ENCODE measurements around the gene RNF31. TPM values are rescaled to one million over a fixed set of nuclear protein-coding genes. Genes with fewer than 3 reads are reported as not detected.

The RNF31 gene
- total RNA-seq, 1 donor from 2014 or later, result 59.0 TPM

DNA sequence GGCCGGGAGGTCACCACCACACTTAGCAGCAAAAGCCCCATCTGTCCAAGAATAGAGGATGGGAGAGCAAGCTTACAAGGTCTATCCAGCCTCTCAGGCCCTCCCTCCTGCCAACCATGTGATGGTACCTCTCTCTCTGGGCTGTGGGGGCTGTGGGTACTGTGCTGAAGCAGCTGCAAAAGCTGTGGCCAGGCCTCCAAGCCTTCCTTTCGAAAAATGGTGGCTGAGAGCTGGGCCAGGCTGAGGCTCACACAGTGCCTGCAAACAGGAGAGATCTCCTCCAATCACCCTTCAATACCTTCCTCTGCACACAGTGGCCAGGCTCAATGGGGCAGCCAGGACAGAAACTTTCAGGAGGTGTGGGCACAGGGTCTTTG is 40.2 kb downstream of the RNF31 start:
- Histone ChIP-seq H3K36me3 (ENCODE audit: insufficient read depth, low read length) (peaks cover 30% of the 10 kb centered on the region), H3K4me2 (ENCODE audit: low read length) (peak overlapping the region; percentile 96), H3K27ac (ENCODE audit: low read depth, low read length) (no peak overlapping the region), H3K4me1 (ENCODE audit: insufficient read depth, low read length) (peaks cover 14% of the 10 kb centered on the region), H4K20me1 (ENCODE audit: insufficient read depth, low read length) (peaks cover 27% of the 10 kb centered on the region), H3K9me3 (ENCODE audit: insufficient read depth, low read depth, low read length) (no peaks in the 10 kb centered on the region), H3K9ac (ENCODE audit: low read length) (peak overlapping the region; percentile 83), H3K4me3 (ENCODE audit: insufficient read depth, low read depth, low read length) (peak overlapping the region; percentile 83), H3K27me3 (ENCODE audit: insufficient read depth, low read length) (no peaks in the 10 kb centered on the region), H2AFZ (ENCODE audit: low read depth, low read length) (no peak overlapping the region), H3K79me2 (ENCODE audit: insufficient read depth, low read length) (peaks cover 45% of the 10 kb centered on the region)
- Mint-ChIP-seq H3K36me3 (ENCODE audit: low read depth, unreplicated experiment) (peaks cover 11% of the 10 kb centered on the region), H3K27me3 (ENCODE audit: low read depth, unreplicated experiment) (no peaks in the 10 kb centered on the region), H3K4me1 (ENCODE audit: low read depth, unreplicated experiment) (peaks cover 15% of the 10 kb centered on the region), H3K9me3 (ENCODE audit: unreplicated experiment) (no peaks in the 10 kb centered on the region), H3K4me3 (ENCODE audit: unreplicated experiment) (peak overlapping the region; percentile 91), H3K27ac (ENCODE audit: unreplicated experiment) (peak overlapping the region; percentile 47)
- TF ChIP-seq CTCF (IDR thresholded peaks at IDR 0.05; ENCODE audit: insufficient read depth, low read depth, low read length) (no peak), EZH2 (IDR thresholded peaks at IDR 0.05; ENCODE audit: insufficient read depth, low read length) (no peak)
- DNase-seq (ENCODE audit: low read depth) (no peak), FAIRE-seq (no peak)

- H3K79me2 ChIP-seq (ENCODE audit: insufficient read depth, low read length), result peaks cover 52% of the 10 kb centered on the region
- peaks cover 15% of the 10 kb centered on the region for H3K4me1 Mint-ChIP-seq (ENCODE audit: low read depth, unreplicated experiment)
- H3K27ac ChIP-seq (ENCODE audit: low read depth, low read length), result peak within 1 kb of the TSS; percentile 64
- H3K27ac Mint-ChIP-seq (ENCODE audit: unreplicated experiment), result peak within 1 kb of the TSS; percentile 72
- H3K4me1 ChIP-seq (ENCODE audit: insufficient read depth, low read length), result peaks cover 14% of the 10 kb centered on the region
- no peaks in the 10 kb centered on the region for H3K27me3 ChIP-seq (ENCODE audit: insufficient read depth, low read length)
- peak; percentile 97 for DNase-seq (ENCODE audit: low read depth)
- peaks cover 16% of the 10 kb centered on the region for H3K36me3 Mint-ChIP-seq (ENCODE audit: low read depth, unreplicated experiment)
- H3K27me3 Mint-ChIP-seq (ENCODE audit: low read depth, unreplicated experiment), result no peaks in the 10 kb centered on the region
- peak within 1 kb of the TSS; percentile 91 for H3K4me3 Mint-ChIP-seq (ENCODE audit: unreplicated experiment)
- peak within 1 kb of the TSS; percentile 83 for H3K4me3 ChIP-seq (ENCODE audit: insufficient read depth, low read depth, low read length)
- peak within 1 kb of the TSS; percentile 83 for H3K9ac ChIP-seq (ENCODE audit: low read length)
- no peaks in the 10 kb centered on the region for H3K9me3 Mint-ChIP-seq (ENCODE audit: unreplicated experiment)
- H3K9me3 ChIP-seq (ENCODE audit: insufficient read depth, low read depth, low read length), result no peaks in the 10 kb centered on the region
- peak within 1 kb of the TSS; percentile 43 for H2AFZ ChIP-seq (ENCODE audit: low read depth, low read length)
- H4K20me1 ChIP-seq (ENCODE audit: insufficient read depth, low read length), result peaks cover 25% of the 10 kb centered on the region
- peak within 1 kb of the TSS; percentile 96 for H3K4me2 ChIP-seq (ENCODE audit: low read length)
- no peak for TF ChIP-seq EZH2 (IDR thresholded peaks at IDR 0.05; ENCODE audit: insufficient read depth, low read length)
- no peak for TF ChIP-seq CTCF (IDR thresholded peaks at IDR 0.05; ENCODE audit: insufficient read depth, low read depth, low read length)
- FAIRE-seq, result no peak
- H3K36me3 ChIP-seq (ENCODE audit: insufficient read depth, low read length), result peaks cover 35% of the 10 kb centered on the region
Measured at GRCh38 chr14:24188251-24189058, 41.2 kb downstream of the RNF31 start, which contains the start of gene IPO4. Gene IPO4 (minus strand): TSS chr14:24188816. CDS start chr14:24188787, 29 bp downstream.

DNA sequence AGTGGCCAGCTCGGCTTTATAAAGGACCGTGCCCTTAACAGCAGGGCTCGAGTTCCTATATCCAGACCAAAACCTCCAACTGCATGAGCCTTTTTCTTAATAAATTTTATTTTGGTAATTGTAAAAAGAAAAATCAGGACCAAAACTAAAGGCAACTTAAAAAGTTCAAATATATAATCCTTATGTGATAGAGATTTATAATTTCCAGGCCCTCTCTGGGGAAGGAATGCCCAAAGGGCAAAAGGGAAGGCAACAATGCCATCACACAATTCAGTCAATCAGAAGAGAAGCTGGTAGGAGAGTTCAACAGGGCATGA is 41.7 kb downstream of the RNF31 start:
- H3K27me3 ChIP-seq (ENCODE audit: insufficient read depth, low read length), result no peaks in the 10 kb centered on the region
- Mint-ChIP-seq H3K27ac (ENCODE audit: unreplicated experiment) (peak overlapping the region; percentile 34), H3K4me1 (ENCODE audit: low read depth, unreplicated experiment) (peaks cover 15% of the 10 kb centered on the region), H3K27me3 (ENCODE audit: low read depth, unreplicated experiment) (no peaks in the 10 kb centered on the region), H3K9me3 (ENCODE audit: unreplicated experiment) (no peaks in the 10 kb centered on the region), H3K36me3 (ENCODE audit: low read depth, unreplicated experiment) (peaks cover 16% of the 10 kb centered on the region), H3K4me3 (ENCODE audit: unreplicated experiment) (peak overlapping the region; percentile 91)
- peak overlapping the region; percentile 96 for H3K4me2 ChIP-seq (ENCODE audit: low read length)
- TF ChIP-seq EZH2 (IDR thresholded peaks at IDR 0.05; ENCODE audit: insufficient read depth, low read length), result no peak
- no peak for TF ChIP-seq CTCF (IDR thresholded peaks at IDR 0.05; ENCODE audit: insufficient read depth, low read depth, low read length)
- H3K27ac ChIP-seq (ENCODE audit: low read depth, low read length), result peak overlapping the region; percentile 25
- DNase-seq (ENCODE audit: low read depth) (no peak), FAIRE-seq (no peak)
- peaks cover 32% of the 10 kb centered on the region for H3K36me3 ChIP-seq (ENCODE audit: insufficient read depth, low read length)
- H2AFZ ChIP-seq (ENCODE audit: low read depth, low read length), result peak overlapping the region; percentile 35
- peak overlapping the region; percentile 27 for H3K9ac ChIP-seq (ENCODE audit: low read length)
- H3K4me3 ChIP-seq (ENCODE audit: insufficient read depth, low read depth, low read length), result no peak overlapping the region
- peaks cover 25% of the 10 kb centered on the region for H4K20me1 ChIP-seq (ENCODE audit: insufficient read depth, low read length)
- peaks cover 14% of the 10 kb centered on the region for H3K4me1 ChIP-seq (ENCODE audit: insufficient read depth, low read length)
- peaks cover 54% of the 10 kb centered on the region for H3K79me2 ChIP-seq (ENCODE audit: insufficient read depth, low read length)
- H3K9me3 ChIP-seq (ENCODE audit: insufficient read depth, low read depth, low read length), result no peaks in the 10 kb centered on the region
